HepG2 (cell line): ENCODE data around the gene ALCAM. TPM values are rescaled to one million over a fixed set of nuclear protein-coding genes. Genes with fewer than 3 reads are reported as not detected.
A peak's percentile ranks its signal among the peaks of the same experiment; 100 is the strongest.

Experiments
- ATF1 ChIP-seq: IDR thresholded peaks from 2 replicates; pipeline ENCODE4 v1.6.1; 2016; ENCODE audit warnings: mild to moderate bottlenecking, control low read depth
- ATRX ChIP-seq: sonication (generic); formaldehyde crosslinking; IDR thresholded peaks from 2 replicates; pipeline ENCODE4 v1.4.0; 2020; ENCODE audit warnings: missing genetic modification reagents, borderline replicate concordance
- CEBPG ChIP-seq: IDR thresholded peaks from 2 replicates; pipeline ENCODE4 v1.6.1; 2016
- CREB1 ChIP-seq, 2 experiments: fragments of 450-650 bp in 1 of 2; IDR thresholded peaks; 2 replicates each; pipeline ENCODE4 v1.6.1; 2016 to 2017; ENCODE audit warnings: control low read depth in 1 of 2, mild to moderate bottlenecking in 1 of 2, missing compliant biosample characterization in 1 of 2, missing genetic modification characterization in 1 of 2
- EHMT2 ChIP-seq: fragments of 200-600 bp; sonication (generic); IDR thresholded peaks from 2 replicates; pipeline ENCODE4 v1.7.0; 2017; ENCODE audit warnings: antibody characterized with exemption, low read depth, low read length, borderline replicate concordance
- ELK4 ChIP-seq: sonication (generic); formaldehyde crosslinking; IDR thresholded peaks from 2 replicates; pipeline ENCODE4 v1.9.0; 2021; ENCODE audit warnings: missing genetic modification reagents, borderline replicate concordance
- ETS1 ChIP-seq: sonication (generic); formaldehyde crosslinking; IDR thresholded peaks from 2 replicates; pipeline ENCODE4 v1.4.0; 2020; ENCODE audit warnings: missing genetic modification reagents
- GMEB2 ChIP-seq: IDR thresholded peaks from 2 replicates; pipeline ENCODE4 v1.6.1; 2016; ENCODE audit warnings: missing biosample characterization, missing genetic modification reagents, low read depth
- KLF13 ChIP-seq: sonication (generic); formaldehyde crosslinking; IDR thresholded peaks from 2 replicates; pipeline ENCODE4 v1.4.0; 2020; ENCODE audit warnings: mild to moderate bottlenecking, missing genetic modification reagents
- MBD4 ChIP-seq: IDR thresholded peaks from 2 replicates; pipeline ENCODE4 v1.6.1; 2012; ENCODE audit warnings: low read length, inconsistent platforms, borderline replicate concordance
- MEIS1 ChIP-seq: sonication (generic); formaldehyde crosslinking; IDR thresholded peaks from 2 replicates; pipeline ENCODE4 v1.9.0; 2021; ENCODE audit warnings: mild to moderate bottlenecking, missing genetic modification reagents, moderate library complexity, borderline replicate concordance
- MTA3 ChIP-seq: sonication (generic); formaldehyde crosslinking; IDR thresholded peaks from 2 replicates; pipeline ENCODE4 v1.4.0; 2020; ENCODE audit warnings: missing genetic modification reagents
- NFE2L1 ChIP-seq: sonication (generic); formaldehyde crosslinking; IDR thresholded peaks from 2 replicates; pipeline ENCODE4 v1.4.0; 2020; ENCODE audit warnings: missing genetic modification reagents, mild to moderate bottlenecking, borderline replicate concordance
- NR2F6 ChIP-seq, 2 experiments: IDR thresholded peaks; 2 replicates each; pipeline ENCODE4 v1.6.1; 2016; ENCODE audit warnings: antibody characterized with exemption in 1 of 2, mild to moderate bottlenecking in 1 of 2
- RCOR2 ChIP-seq: IDR thresholded peaks from 2 replicates; pipeline ENCODE4 v1.6.1; 2016; ENCODE audit warnings: missing biosample characterization, missing genetic modification reagents
- SALL2 ChIP-seq: sonication (generic); formaldehyde crosslinking; IDR thresholded peaks from 2 replicates; pipeline ENCODE4 v1.8.1; 2023; ENCODE audit warnings: mild to moderate bottlenecking, missing genetic modification reagents, inconsistent platforms
- SMC3 ChIP-seq: IDR thresholded peaks from 2 replicates; pipeline ENCODE4 v1.6.1; 2011; ENCODE audit warnings: low read length, improper control_type of control experiment
- SRF ChIP-seq: IDR thresholded peaks from 2 replicates; pipeline ENCODE4 v1.6.1; 2011; ENCODE audit warnings: mild to moderate bottlenecking, low read depth, low read length, moderate library complexity
- TEAD2 ChIP-seq: sonication (generic); formaldehyde crosslinking; IDR thresholded peaks from 2 replicates; pipeline ENCODE4 v1.9.0; 2021; ENCODE audit warnings: missing genetic modification reagents
- ZFX ChIP-seq: sonication (generic); formaldehyde crosslinking; IDR thresholded peaks from 2 replicates; pipeline ENCODE4 v1.4.0; 2020; ENCODE audit warnings: mild to moderate bottlenecking, low read depth, missing genetic modification reagents, moderate library complexity
- ZNF33A ChIP-seq: sonication (generic); formaldehyde crosslinking; IDR thresholded peaks from 2 replicates; pipeline ENCODE4 v1.5.1; 2020; ENCODE audit warnings: missing genetic modification reagents, mild to moderate bottlenecking, moderate library complexity, borderline replicate concordance
- ZNF34 ChIP-seq: sonication (generic); formaldehyde crosslinking; IDR thresholded peaks from 2 replicates; pipeline ENCODE4 v1.4.0; 2020; ENCODE audit warnings: mild to moderate bottlenecking, missing genetic modification reagents, borderline replicate concordance
- ZNF350 ChIP-seq: sonication (generic); formaldehyde crosslinking; IDR thresholded peaks from 2 replicates; pipeline ENCODE4 v1.4.0; 2020; ENCODE audit warnings: mild to moderate bottlenecking, low read depth, missing genetic modification reagents, borderline replicate concordance
- ZNF510 ChIP-seq: sonication (generic); formaldehyde crosslinking; IDR thresholded peaks from 2 replicates; pipeline ENCODE4 v1.4.0; 2020; ENCODE audit warnings: low read depth, mild to moderate bottlenecking, missing genetic modification reagents
- polyA plus RNA-seq, 8 experiments: library from polyadenylated mRNA; depleted of rRNA in 3 of 8; stranded (reverse) in 7 of 8; unstranded in 1 of 8; fragments of >200 nt; fragmentation: Illumina TruSeq in 4 of 8; extraction: Trizol in 4 of 8; gene quantifications; 2 replicates each; pipeline versions ENCODE4 v1.2.1 to v1.2.3, GENCODE V29; 2011 to 2016; ENCODE audit warnings: low read depth in 4 of 8, missing spikeins in 1 of 8, mixed read lengths in 1 of 8; ENCODE audit not compliant: insufficient read depth in 1 of 8
- total RNA-seq, 5 experiments: library from RNA; depleted of rRNA; stranded (reverse); fragments of >200 nt; fragmentation: Illumina TruSeq; extraction: Trizol; gene quantifications; 2 replicates each; pipeline ENCODE4 v1.2.3, GENCODE V29; 2016; ENCODE audit warnings: low read depth in 1 of 5
- TF ChIP-seq, protein P1 (sequence below): sonication (generic); formaldehyde crosslinking; IDR thresholded peaks from 2 replicates; pipeline ENCODE4 v1.5.1; 2020; ENCODE audit warnings: mild to moderate bottlenecking, moderate library complexity, missing genetic modification reagents

The ALCAM gene
- total and polyA plus RNA-seq, 2 of the 13 experiments (the other 11 are each of a cell fraction or from before 2014, with no cell fraction given) = 26.0 to 33.1 TPM

GRCh38 chr3:105366326-105367062 is at the start of gene ALCAM (continued):
- TF ChIP-seq, protein P1, sequence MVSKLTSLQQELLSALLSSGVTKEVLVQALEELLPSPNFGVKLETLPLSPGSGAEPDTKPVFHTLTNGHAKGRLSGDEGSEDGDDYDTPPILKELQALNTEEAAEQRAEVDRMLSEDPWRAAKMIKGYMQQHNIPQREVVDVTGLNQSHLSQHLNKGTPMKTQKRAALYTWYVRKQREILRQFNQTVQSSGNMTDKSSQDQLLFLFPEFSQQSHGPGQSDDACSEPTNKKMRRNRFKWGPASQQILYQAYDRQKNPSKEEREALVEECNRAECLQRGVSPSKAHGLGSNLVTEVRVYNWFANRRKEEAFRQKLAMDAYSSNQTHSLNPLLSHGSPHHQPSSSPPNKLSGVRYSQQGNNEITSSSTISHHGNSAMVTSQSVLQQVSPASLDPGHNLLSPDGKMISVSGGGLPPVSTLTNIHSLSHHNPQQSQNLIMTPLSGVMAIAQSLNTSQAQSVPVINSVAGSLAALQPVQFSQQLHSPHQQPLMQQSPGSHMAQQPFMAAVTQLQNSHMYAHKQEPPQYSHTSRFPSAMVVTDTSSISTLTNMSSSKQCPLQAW (CRISPR knock-in tag) = peak; percentile 80; the same call in 1 of the 2 replicates
- TF ChIP-seq SALL2 (0 out of 2 replicates have a peak, but pooled peaks have one; percentile 43), NFE2L1 (no peak), SMC3 (peak; percentile 18; the same call in 1 of the 2 replicates), GMEB2 (CRISPR knock-in tag) (no peak), ZNF510 (no peak), CREB1 (IDR thresholded peaks at IDR 0.05) (no peak), CREB1 (CRISPR knock-in tag; IDR thresholded peaks at IDR 0.05) (peak; percentile 54; the same call in 1 of the 2 replicates), EHMT2 (no peak), ATF1 (no peak), NR2F6 (IDR thresholded peaks at IDR 0.05) (no peak), NR2F6 (CRISPR knock-in tag; IDR thresholded peaks at IDR 0.05) (peak; percentile 43), CEBPG (CRISPR knock-in tag) (peak; percentile 8; the same call in 1 of the 2 replicates), SRF (no peak), ZNF34 (CRISPR knock-in tag) (no peak; the same call in 1 of the 2 replicates), ETS1 (CRISPR knock-in tag) (peak; percentile 84; the same call in 1 of the 2 replicates), MBD4 (no peak), MTA3 (CRISPR knock-in tag) (no peak), ZNF33A (no peak), KLF13 (CRISPR knock-in tag) (no peak), ELK4 (CRISPR knock-in tag) (no peak), ZFX (CRISPR knock-in tag) (no peak; the same call in 1 of the 2 replicates), ZNF350 (0 out of 2 replicates have a peak, but pooled peaks have one; percentile 52), ATRX (CRISPR knock-in tag) (no peak), MEIS1 (no peak; the same call in 1 of the 2 replicates), RCOR2 (CRISPR knock-in tag) (no peak), TEAD2 (CRISPR knock-in tag) (no peak)
